GM19467 (cell line): ENCODE measurements around the gene GSTA4.
"Not testable (repeated sequence)": the region's sequence is repeated elsewhere in the genome, so short reads cannot be mapped to it uniquely, and the experiment has no call there.

Experiments
- ATAC-seq: cut with Tn5 transposase; IDR thresholded peaks from one replicate; pipeline ENCODE4 v1.9.1; 2021; ENCODE audit warnings: mild to moderate bottlenecking, moderate library complexity; ENCODE audit not compliant: unreplicated experiment

The GSTA4 gene

DNA sequence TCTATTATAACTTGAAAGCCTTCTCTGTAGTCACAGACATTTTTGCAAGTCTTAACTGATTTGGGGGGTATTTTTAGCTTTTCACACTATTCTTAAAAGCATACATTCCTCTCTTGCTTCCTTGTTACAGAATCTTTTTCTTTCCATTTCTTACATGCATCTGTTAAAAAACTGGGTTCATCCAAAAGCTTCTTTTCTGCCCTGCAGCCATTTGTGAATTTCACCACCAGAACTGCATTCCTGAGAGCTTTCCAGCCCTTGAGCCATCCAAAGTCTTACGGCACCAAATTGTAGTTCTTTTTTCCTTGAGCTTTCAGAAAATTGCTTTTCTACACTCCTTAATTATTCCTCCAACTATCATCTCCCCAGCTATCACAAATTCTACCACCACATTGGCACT is 19.7 kb upstream of the GSTA4 start:
- no peak for ATAC-seq

DNA sequence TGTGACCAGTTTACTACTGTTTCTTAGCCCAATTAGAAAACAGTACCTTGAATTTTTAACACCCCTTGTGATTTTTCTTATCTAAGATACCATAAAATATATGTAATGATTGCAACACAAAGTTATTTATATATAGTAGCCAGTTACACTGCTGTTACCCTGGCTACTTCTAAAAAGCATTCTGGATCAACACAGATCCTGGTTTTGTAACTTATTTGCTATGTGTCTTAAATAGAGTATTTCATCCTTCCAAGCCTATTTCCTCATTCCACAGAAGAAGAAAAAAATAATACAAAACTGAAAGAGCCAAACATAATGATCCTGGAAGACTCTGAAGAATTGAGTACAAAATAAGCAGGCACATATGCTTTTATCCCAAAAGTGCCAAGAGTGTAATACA is 19.0 kb upstream of the GSTA4 start:
- ATAC-seq: no peak

DNA sequence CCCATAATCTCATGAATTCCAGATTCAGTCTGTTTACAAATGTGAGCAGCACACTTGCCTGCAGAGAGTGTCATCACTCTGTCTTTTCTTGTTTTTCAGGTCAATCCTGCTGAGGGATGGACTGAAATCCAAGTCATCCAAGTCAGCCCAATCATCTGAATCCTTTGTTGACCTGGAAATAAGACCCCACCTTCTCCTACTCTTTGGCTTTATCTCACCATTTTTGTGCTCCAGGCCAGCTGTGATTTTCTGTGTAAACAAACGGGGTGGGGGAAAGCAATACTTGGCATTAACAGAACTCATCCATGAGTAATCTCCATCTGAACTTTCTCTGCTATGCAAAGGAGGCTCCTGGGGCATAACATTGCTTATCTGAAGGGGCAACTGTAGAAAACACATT is 16.9 kb upstream of the GSTA4 start:
- no peak for ATAC-seq

DNA sequence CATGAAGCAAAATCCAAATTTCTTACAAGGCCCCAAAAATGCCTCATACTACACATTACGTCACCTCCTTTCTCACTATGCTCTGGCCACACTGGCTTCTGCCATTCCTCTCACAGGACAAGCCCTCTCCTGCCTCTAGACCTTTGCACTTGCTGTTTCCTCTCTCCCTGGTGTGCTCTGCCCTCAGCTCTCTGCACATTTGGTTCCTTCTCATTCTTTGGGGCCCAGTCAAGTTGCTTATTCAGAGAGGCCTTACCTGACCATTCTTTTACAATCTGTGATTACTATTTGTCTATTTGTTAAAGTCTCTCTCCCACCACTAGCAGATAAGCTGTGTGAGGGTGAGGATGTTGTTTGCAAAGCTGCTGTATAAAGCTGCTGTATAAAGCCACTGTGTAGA is 15.4 kb upstream of the GSTA4 start:
- no peak for ATAC-seq

DNA sequence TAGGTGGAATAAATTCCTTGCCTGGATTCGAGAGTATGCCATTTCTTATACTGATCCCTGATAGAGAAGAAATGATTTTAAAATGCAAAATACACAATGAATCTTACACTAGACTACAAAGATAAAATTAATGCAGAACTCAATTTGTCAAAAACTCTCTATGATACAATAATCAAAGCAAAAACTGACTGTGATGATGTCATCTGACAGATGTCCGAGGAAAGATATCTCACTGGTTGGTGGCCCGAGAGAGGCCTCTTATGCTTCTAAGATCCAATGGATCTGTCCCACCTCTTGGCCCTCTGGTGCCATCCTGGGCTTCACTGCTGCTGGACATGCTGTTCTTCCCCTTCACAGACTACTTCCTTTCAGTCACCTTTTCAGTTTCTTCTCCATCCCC is 14.4 kb upstream of the GSTA4 start:
- ATAC-seq: no peak

DNA sequence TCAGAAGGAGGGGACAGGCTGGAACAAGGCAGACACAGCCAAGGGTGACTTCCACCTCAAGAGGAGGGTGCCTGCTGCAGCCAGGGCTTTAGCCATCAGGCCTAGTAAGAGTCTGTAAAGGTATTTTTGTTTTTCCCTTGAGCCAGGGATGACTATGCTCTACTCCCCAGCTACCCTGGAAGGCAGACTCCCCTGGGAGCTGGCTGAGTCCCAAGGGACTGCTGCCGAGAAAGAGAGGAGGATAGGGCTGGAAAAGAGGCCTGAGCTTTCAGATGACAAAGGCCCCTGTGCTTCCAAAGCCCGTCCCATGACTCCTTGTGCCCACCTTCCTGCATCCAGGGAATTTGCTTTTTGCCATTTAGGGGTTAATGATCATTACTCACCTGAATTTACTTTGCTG is 14.0 kb upstream of the GSTA4 start:
- no peak for ATAC-seq

DNA sequence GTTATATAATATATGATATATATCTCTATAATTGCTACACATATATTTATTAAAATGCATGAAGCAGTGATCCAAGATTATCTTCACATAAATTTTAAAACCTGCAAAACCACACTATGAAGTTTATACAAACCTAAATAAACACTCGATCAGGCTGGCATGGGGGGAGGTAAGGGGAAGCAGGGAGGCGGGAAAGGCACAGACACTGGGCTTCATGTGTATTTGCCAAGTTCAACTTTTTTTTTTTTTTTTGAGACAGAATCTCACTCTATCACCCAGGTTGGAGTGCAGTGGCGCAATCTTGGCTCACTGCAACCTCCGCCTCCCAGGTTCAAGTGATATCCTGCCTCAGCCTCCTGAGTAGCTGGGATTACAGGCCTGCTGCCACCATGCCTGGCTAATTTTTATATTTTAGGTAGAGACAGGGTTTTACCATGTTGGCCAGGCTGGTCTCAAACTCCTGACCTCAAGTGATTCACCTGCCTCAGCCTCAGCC is 13.2 kb upstream of the GSTA4 start:
- ATAC-seq: not testable (repeated sequence)

DNA sequence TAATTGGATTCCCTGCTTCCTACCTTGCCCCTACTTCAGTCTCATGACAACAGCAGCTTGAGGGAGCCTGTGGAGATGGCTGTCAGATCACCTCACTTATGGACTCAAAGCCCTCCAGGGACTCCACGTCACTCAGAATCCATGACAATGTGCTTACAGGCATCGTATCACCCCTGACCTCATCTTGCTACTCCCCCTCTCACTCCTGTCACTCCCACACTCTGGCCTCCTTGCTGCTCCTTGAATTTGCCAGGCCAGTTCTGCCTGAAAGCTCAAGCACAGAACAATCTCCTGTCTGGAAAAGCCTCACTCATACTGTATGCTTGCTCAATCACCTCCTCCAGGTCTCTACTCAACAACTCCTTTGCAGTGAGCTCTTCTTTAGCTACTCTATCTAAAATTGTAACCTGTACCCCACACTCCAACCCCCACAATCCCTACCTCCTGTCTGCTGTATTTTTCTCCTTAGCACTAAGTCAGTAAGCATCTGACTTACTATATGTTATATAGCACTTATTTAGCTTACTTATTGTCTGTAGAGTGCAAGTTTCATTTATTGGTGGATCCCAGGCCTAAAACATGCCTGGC is 10.7 kb upstream of the GSTA4 start:
- ATAC-seq: no peak

DNA sequence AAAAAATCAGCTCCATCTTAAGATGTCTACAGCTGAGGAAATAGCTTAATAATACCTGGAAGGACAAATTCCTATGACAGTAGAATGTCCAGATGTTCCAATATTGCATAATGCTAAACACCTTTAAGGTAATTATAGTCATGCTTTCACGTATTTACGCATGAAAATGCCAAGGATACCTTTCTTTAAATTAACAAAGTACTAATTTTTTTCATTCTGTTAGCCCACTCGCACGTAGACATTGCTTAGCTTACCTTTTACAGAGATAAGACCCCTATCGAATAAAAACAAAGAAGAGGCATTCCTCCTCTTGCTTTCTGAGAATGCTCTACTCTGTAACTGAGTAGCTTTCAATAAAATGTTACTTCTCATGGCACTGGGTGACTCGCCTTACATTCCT is 4.4 kb upstream of the GSTA4 start:
- no peak for ATAC-seq

DNA sequence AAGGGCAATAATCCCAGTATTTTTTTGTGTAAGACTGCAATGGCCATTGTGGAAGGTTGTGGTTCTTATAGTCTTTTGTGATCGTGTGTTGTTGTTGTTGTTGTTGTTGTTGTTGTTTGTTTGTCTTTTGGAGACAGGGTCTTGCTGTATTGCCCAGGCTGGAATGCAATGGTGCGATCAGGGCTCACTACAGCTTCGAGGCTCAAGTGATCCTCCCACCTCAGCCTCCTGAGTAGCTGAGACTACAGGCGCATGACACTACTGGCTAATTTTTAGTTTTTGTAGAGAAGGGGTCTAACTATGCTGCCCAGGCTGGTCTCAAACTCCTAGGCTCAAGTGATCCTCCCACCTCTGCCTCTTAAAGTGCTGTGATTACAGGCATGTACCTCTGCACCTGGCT is 3.5 kb upstream of the GSTA4 start:
- no peak for ATAC-seq

DNA sequence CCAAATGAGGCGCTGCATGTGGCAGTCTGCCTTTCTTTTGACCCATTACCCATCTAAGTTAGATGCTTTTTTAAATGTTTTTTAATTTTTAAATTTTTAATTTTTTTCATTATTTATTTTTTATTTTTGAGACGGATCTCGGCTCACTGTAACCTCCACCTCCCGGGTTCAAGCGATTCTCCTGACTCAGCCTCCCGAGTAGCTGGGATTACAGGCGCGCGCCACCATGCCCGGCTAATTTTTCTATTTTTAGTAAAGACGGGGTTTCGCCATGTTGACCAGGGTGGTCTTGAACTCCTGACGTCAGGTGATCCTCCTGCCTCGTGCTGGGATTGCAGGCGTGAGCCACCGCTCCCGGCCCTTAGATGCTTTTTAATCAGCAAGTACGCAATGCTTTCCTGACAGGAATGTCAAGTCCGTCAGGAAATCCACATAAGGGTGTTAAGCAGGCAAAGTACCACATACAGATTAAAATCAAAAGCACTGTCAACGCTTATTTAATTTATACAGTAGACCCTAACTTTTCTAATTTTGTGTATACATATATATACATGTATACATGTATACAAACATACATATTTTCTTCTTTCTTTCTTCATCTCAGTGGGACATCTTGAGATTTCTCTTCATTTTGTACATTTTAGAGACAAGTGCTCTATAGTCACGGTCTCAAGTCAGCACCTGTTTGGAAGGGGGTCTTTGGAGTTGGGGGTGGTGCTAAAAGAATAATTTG is 995 bp upstream of the GSTA4 start:
- no peak for ATAC-seq

DNA sequence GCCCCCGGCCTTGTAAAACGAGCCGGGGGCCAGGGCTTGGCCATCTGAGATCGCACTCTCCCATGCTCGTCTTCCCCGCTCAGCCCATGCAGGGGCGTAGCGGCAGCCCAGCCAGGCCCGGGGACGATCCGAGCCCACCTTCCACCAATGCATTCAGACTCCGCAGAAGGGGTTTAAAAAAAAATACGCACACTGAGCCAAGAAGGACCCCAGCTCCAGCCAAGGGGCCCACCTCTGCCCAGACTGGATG is 320 bp downstream of the GSTA4 start:
- peak; percentile 12 for ATAC-seq

DNA sequence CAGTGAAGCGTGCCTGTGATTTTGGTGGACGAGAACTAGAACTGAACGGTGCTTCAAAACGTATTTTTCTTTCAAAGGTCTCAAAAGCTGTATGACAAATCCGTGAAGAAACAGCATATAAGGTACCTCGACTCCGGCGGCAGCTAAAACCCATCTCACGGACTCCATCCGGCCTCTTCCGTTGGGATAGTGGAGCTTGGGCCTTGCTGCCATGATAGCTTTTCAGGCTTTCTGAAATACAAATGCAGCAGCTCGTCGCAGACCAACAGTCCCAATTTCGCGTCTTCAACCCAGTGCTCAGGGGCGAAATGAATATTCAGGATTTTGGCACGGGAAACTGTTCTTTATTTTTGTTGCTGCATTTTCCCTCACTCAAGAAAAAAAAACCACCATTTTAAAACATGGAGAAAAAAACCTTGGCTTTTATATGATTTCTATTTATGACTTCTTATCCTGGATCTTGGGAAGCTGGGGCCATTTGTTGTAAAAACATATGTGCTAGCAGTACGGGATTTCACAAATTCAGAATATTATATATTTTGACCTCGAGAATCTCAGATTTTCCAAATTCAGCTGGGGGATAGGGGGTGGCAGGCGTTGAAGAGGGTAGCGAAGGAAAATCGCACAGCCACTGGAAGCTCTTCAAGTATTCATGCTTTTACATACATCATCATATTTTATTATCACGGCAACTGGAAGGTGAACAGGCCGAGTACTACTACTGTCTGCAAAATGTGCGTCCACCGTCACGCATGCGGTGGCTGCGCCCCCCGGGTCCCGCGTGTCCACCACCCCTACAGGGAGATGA is 849 bp downstream of the GSTA4 start:
- no peak for ATAC-seq

DNA sequence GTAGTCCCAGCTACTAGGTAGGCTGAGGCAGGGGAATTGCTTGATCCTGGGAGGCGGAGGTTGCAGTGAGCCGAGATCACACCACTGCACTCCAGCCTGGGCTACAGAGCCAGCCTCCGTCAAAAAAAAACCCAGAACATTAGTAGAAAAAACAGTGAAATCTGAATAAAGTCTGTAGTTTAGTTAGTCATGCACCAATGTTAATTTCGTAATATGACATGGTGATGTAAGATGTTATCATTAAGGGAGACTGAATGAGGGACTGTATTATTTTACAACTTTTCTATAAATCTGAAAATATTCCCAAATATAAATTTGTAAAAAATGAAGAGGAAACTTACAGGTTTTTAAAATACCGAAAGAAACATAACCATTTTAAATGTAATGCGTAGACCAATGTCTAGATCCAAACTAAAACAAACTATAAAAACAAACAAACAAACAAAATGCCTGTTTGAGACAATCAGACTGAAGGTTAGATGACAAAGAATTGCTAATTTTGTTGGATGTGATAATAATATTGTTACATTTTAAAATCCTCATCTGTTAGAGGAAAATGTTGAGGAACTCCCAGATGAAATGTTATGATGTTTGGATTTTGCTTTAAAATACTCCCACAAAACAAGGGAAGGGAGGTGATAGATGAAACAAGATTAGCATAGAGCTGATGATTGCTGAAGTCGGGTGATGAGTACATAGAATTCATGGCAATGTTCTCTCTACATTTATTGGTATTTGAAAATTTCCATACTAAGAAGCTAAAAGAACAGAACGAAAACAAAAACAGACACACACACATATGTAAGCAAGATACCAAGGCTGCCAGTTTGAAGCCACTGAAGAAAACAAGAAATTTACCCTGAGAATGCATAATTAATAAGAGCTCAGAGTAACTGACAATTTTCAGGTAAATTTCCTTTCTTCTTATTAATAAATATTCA is 1.8 kb downstream of the GSTA4 start:
- ATAC-seq: no peak

DNA sequence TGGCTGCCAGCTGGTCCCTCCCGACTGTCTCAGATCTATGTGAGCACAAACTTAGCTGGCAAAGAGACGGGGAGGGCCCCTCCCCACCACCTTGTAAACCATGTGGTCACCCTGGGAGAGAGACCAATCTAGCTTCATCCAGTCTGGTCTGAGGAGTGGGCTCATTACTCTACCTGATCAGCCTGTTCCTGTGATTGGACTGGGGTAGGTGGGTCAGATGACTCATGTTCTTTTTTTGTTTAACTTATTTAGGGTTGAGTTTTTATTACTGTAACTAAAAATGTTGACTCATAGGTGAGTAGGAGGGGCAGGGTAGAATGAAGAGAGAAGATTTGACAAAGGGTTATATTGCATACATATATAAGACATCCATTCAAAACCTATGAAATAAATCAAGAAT is 4.7 kb downstream of the GSTA4 start:
- no peak for ATAC-seq

DNA sequence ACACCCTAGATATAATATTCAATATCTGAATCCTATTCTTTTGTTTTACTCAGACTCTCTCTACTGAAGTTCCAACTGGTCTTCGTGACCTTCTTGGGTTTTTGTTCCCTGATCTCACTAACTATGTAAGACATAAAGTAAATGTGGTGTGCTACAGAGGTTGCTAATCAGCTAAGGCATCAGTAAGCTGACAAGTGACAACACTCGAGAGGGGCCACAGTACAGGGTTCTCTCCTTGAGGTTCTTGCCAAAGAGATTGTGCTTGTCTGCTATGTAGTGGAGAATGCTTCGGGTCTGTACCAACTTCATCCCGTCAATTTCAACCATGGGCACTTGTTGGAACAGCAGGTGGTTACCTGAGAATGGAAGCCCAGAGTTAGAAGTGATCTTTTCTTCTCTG is 9.9 kb downstream of the GSTA4 start:
- no peak for ATAC-seq

DNA sequence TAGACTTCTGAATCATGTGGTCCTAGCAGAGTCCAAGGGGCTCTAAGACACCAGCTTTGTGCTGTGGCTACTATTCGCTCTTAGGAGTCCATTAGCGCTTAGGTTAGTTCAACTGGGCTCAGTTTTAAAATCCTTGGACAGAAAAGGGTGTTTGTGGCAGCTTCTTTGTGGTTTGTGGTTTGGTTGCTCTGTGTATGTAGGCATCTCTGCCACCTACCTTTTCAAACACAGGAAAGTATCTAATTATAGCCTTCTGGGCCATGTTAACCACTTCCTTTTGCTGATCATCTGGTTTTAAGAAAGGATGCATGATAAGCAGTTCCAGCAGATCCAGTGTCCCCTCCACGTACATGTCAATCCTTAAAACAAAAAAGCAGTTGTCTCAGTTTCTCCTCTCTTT is 10.8 kb downstream of the GSTA4 start:
- peak; percentile 72 for ATAC-seq

DNA sequence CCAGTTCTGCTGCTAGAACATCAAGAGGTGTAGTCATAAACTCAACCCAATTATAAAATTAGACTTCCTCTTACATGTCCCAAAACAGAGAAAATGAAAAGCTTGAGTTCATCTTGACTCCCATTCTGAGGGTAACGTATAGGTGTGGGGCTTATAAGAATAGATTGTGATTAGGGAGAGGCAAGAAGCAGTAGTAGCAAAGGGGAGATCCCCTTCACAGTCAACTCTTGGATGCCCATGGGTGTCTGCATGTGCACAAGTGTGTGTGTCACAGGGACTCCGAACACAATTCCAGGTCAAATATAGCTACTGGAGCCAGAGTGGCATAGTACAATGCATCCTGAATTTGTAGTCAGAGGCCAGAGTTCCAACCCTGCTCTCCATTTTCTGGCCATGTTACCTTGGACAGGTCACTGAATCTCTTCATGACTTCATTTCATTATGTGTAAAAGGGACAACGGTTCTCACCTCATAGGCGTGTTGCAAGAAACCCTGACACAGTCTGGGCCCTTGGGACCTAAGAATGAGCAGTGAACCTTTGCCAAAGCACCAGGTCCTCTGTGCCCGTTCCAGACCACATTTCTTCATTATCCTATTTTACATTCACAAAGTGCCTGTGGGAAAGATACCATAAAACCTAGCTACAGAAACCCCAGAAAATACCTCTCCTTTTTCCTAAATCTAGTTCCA is 11.8 kb downstream of the GSTA4 start:
- no peak for ATAC-seq

DNA sequence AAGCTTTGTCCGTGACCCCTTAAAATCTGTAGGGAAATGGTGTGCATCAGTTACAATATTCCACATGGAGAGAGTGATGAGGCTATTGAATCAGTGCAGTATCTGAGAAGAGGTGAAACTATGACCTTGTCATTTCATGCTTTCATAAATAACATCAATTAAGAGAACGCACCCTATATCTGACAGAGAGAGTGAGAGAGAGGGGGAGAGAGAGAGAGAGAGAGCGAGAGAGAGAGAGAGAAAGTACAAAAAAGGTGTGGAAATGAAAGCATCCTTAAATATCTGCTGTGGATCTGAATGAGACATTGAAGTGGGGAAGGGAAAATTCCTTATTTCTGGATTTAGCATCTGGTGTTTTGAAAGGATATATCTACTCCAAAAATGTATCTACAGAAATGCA is 12.4 kb downstream of the GSTA4 start:
- ATAC-seq: no peak

DNA sequence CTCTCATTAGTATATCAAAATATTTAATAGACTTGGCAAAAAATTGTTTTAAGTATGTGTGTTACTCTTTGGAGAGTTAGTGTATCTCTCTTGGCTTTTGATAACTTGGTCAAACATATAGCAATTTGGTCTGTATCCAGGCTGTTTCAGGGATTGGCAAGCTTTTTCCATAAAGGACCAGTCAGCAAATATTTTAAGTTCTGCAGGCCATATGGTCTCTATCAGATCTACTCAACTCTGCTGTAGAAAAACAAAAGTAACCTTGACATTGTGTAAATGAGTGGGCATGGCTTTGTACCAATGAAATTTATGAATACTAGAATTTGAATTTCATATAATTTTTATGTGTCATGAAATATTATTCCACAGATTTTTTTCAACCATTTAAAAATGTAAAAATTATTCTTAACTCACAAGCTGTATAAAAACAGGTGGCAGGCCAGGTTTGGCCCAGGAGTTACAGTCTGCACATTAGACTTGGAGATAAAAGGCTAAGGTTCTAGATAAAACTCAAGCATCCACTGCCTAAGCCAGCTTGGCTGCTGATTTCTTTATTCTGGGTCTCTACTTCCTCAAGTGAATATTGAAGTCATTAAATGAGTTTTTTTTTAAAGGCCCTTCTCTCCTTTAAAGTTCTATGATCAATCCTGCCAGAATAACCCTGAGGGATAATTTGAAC is 13.7 kb downstream of the GSTA4 start:
- no peak for ATAC-seq
